H9 (cell line): ENCODE measurements around the gene ENOX1. TPM values are rescaled to one million over a fixed set of nuclear protein-coding genes. Genes with fewer than 3 reads are reported as not detected.

Source experiments
- DNase-seq: peaks from one replicate; pipeline ENCODE4 v3.0.0-alpha.2; 2017
- H2AFZ ChIP-seq: one replicate; pipeline ENCODE4 v1.6.1; 2013; ENCODE audit warnings: mild to moderate bottlenecking, low read length, control low read depth, moderate library complexity
- H2AK5ac ChIP-seq: 2 replicates; pipeline ENCODE4 v1.6.1; 2013; ENCODE audit warnings: low read length, control low read depth, mixed read lengths; ENCODE audit not compliant: insufficient read length
- H2BK120ac ChIP-seq: one replicate; pipeline ENCODE4 v1.6.1; 2013; ENCODE audit warnings: low read depth, mild to moderate bottlenecking, low read length, control low read depth, inconsistent platforms; ENCODE audit not compliant: poor library complexity, severe bottlenecking
- H2BK12ac ChIP-seq: 2 replicates; pipeline ENCODE4 v1.6.1; 2013; ENCODE audit warnings: low read length, control low read depth, mixed read lengths, low read depth; ENCODE audit not compliant: insufficient read length
- H2BK15ac ChIP-seq: 2 replicates; pipeline ENCODE4 v1.6.1; 2013; ENCODE audit warnings: low read depth, low read length, control low read depth
- H2BK20ac ChIP-seq: one replicate; pipeline ENCODE4 v1.6.1; 2013; ENCODE audit warnings: low read depth, mild to moderate bottlenecking, low read length, control low read depth, inconsistent platforms; ENCODE audit not compliant: poor library complexity, severe bottlenecking
- H2BK5ac ChIP-seq: 2 replicates; pipeline ENCODE4 v1.6.1; 2013; ENCODE audit warnings: low read length, control low read depth, mixed read lengths; ENCODE audit not compliant: insufficient read length
- H3K14ac ChIP-seq: 2 replicates; pipeline ENCODE4 v1.6.1; 2013; ENCODE audit warnings: low read length, control low read depth; ENCODE audit not compliant: insufficient read depth
- H3K18ac ChIP-seq: 2 replicates; pipeline ENCODE4 v1.6.1; 2013; ENCODE audit warnings: low read depth, mild to moderate bottlenecking, mixed read lengths, low read length, control low read depth; ENCODE audit not compliant: insufficient read length
- H3K23ac ChIP-seq: 2 replicates; pipeline ENCODE4 v1.6.1; 2013; ENCODE audit warnings: low read length, control low read depth, mixed read lengths, low read depth; ENCODE audit not compliant: insufficient read length
- H3K23me2 ChIP-seq: 2 replicates; pipeline ENCODE4 v1.6.1; 2013; ENCODE audit warnings: low read depth, mild to moderate bottlenecking, mixed read lengths, low read length, control low read depth; ENCODE audit not compliant: insufficient read length, poor library complexity, severe bottlenecking
- H3K27ac ChIP-seq: 2 replicates; pipeline ENCODE4 v1.5.1; 2013; ENCODE audit warnings: low read length, control low read depth, mixed read lengths, low read depth; ENCODE audit not compliant: insufficient read length
- H3K27me3 ChIP-seq: 2 replicates; pipeline ENCODE4 v1.6.1; 2013; ENCODE audit warnings: low read length, control low read depth, inconsistent platforms; ENCODE audit not compliant: insufficient read depth
- H3K4ac ChIP-seq: 2 replicates; pipeline ENCODE4 v1.6.1; 2013; ENCODE audit warnings: low read depth, mild to moderate bottlenecking, control low read depth, inconsistent platforms, low read length, moderate library complexity
- H3K4me1 ChIP-seq: 2 replicates; pipeline ENCODE4 v1.6.1; 2013; ENCODE audit warnings: low read length, control low read depth, inconsistent platforms; ENCODE audit not compliant: insufficient read depth
- H3K4me2 ChIP-seq: 2 replicates; pipeline ENCODE4 v1.6.1; 2013; ENCODE audit warnings: low read length, control low read depth, mixed read lengths; ENCODE audit not compliant: insufficient read length, insufficient read depth
- H3K56ac ChIP-seq: 2 replicates; pipeline ENCODE4 v1.6.1; 2013; ENCODE audit warnings: low read depth, mild to moderate bottlenecking, mixed read lengths, low read length, control low read depth; ENCODE audit not compliant: insufficient read length
- H3K79me1 ChIP-seq: 2 replicates; pipeline ENCODE4 v1.6.1; 2013; ENCODE audit warnings: low read depth, mild to moderate bottlenecking, moderate library complexity, low read length, control low read depth, inconsistent platforms; ENCODE audit not compliant: insufficient read depth, poor library complexity, severe bottlenecking
- H3K79me2 ChIP-seq: 2 replicates; pipeline ENCODE4 v1.6.1; 2013; ENCODE audit warnings: low read length, control low read depth, inconsistent platforms; ENCODE audit not compliant: insufficient read depth
- H3K9ac ChIP-seq: 2 replicates; pipeline ENCODE4 v1.6.1; 2013; ENCODE audit warnings: low read length, control low read depth, mixed read lengths; ENCODE audit not compliant: insufficient read length; ENCODE audit errors: extremely low read depth
- H3K9me3 ChIP-seq: one replicate; pipeline ENCODE4 v1.6.1; 2013; ENCODE audit warnings: low read depth, low read length, inconsistent platforms; ENCODE audit not compliant: control insufficient read depth
- H3T11ph ChIP-seq: one replicate; pipeline ENCODE4 v1.6.1; 2013; ENCODE audit warnings: mild to moderate bottlenecking, low read length, control low read depth, inconsistent platforms
- H4K20me1 ChIP-seq: one replicate; pipeline ENCODE4 v1.6.1; 2013; ENCODE audit not compliant: control insufficient read depth, insufficient read length, insufficient read depth
- H4K5ac ChIP-seq: 2 replicates; pipeline ENCODE4 v1.6.1; 2013; ENCODE audit warnings: low read depth, mild to moderate bottlenecking, mixed read lengths, low read length, control low read depth; ENCODE audit not compliant: insufficient read length
- H4K8ac ChIP-seq: replicated peaks from 2 replicates; pipeline ENCODE4 v1.6.1; 2013; ENCODE audit warnings: low read length, control low read depth, mixed read lengths, low read depth; ENCODE audit not compliant: insufficient read length
- H4K91ac ChIP-seq: 2 replicates; pipeline ENCODE4 v1.6.1; 2013; ENCODE audit warnings: low read depth, mild to moderate bottlenecking, moderate library complexity, mixed read lengths, low read length, control low read depth; ENCODE audit not compliant: insufficient read length
- H3K27ac Mint-ChIP-seq, 3 experiments: 2 replicates in 2 of 3; 3 replicates in 1 of 3; pipeline ENCODE4 v1.8.0; 2020 to 2021; ENCODE audit warnings: mixed read lengths in 3 of 3, mild to moderate bottlenecking in 1 of 3, moderate library complexity in 1 of 3
- H3K27me3 Mint-ChIP-seq: 2 replicates; pipeline ENCODE4 v1.8.0; 2021; ENCODE audit warnings: low read depth, mild to moderate bottlenecking, moderate library complexity, mixed read lengths
- H3K36me3 Mint-ChIP-seq, 3 experiments: 2 replicates in 2 of 3; 3 replicates in 1 of 3; pipeline ENCODE4 v1.8.0; 2020 to 2021; ENCODE audit warnings: low read depth in 3 of 3, mixed read lengths in 3 of 3; ENCODE audit not compliant: insufficient read depth in 1 of 3
- H3K4me1 Mint-ChIP-seq, 2 experiments: 2 replicates each; pipeline ENCODE4 v1.8.0; 2020; ENCODE audit warnings: mixed read lengths in 2 of 2
- H3K4me3 Mint-ChIP-seq, 2 experiments: 2 replicates in 1 of 2; 3 replicates in 1 of 2; pipeline ENCODE4 v1.8.0; 2020 to 2021; ENCODE audit warnings: mild to moderate bottlenecking in 2 of 2, mixed read lengths in 2 of 2, moderate library complexity in 1 of 2
- H3K9me3 Mint-ChIP-seq, 2 experiments: 2 replicates in 1 of 2; 3 replicates in 1 of 2; pipeline ENCODE4 v1.8.0; 2020; ENCODE audit warnings: mild to moderate bottlenecking in 2 of 2, mixed read lengths in 2 of 2, moderate library complexity in 1 of 2
- WGBS: extraction: QIAGEN DNeasy Blood & Tissue Kit; methylation state at CpG from one replicate; pipeline ENCODE4 v1.1.7; 2013; ENCODE audit warnings: missing lambda C conversion rate, low lambda C conversion rate, mixed read lengths; ENCODE audit not compliant: insufficient read length; ENCODE audit errors: extremely low coverage; 5-methylcytosine and 5-hydroxymethylcytosine counted together
- total RNA-seq: library from RNA; stranded (reverse); gene quantifications from 2 replicates; pipeline ENCODE4 v1.2.1, GENCODE V29; 2021
- TF ChIP-seq, protein P1 (sequence below): fragments of 200-600 bp; sonication (generic); conservative IDR thresholded peaks from 3 replicates; pipeline ENCODE4 v1.8.0; 2021; ENCODE audit warnings: antibody characterized with exemption, mild to moderate bottlenecking

Gene ENOX1
- total RNA-seq, 1 experiment from 2014 or later: 0.24 TPM

DNA sequence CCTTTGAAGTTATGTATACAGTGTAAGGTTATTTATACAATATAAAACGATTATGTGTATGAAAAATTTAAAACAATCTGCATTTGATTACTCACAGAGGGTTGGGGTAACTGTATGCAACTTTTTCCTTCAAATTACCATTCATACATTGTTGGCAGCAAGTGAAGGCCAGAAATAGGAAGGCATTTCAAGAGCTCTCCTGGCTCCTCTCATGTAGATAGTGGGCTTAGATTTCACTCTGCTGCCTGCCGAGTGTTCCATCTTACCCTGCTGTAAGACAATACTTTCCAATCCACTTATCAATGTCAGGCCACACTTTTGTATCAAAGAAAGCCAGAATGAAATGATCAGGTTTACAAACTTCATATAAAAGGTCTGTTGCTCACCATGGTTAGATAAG is 518.1 kb downstream of the ENOX1 start:
- Histone ChIP-seq H3K4me2 (no peak overlapping the region), H3K27me3 (no peaks in the 10 kb centered on the region), H3K4me1 (peaks cover 6% of the 10 kb centered on the region; the same call in 1 of the 2 replicates), H2BK15ac (no peak overlapping the region), H4K8ac (no peak overlapping the region), H3K23ac (no peak overlapping the region), H3K79me2 (no peaks in the 10 kb centered on the region), H2BK5ac (no peak overlapping the region), H2BK120ac (no peak overlapping the region), H4K5ac (no peak overlapping the region), H4K91ac (no peak overlapping the region), H2AFZ (no peak overlapping the region), H2BK20ac (no peak overlapping the region), H3K9ac (no peak overlapping the region), H3K9me3 (no peaks in the 10 kb centered on the region), H2BK12ac (no peak overlapping the region), H4K20me1 (no peaks in the 10 kb centered on the region), H3K79me1 (no peaks in the 10 kb centered on the region), H3K56ac (no peak overlapping the region), H3K14ac (no peak overlapping the region), H3T11ph (no peak overlapping the region), H3K23me2 (no peaks in the 10 kb centered on the region), H3K4ac (no peak overlapping the region), H3K18ac (no peak overlapping the region), H2AK5ac (no peak overlapping the region), H3K27ac (no peak overlapping the region)
- WGBS: no CpG with 5 or more reads among the region's 2 CpGs
- DNase-seq: no peak
- H3K27ac Mint-ChIP-seq: no peak overlapping the region; a peak in 1 of 7 replicates
- H3K9me3 Mint-ChIP-seq: no peaks in the 10 kb centered on the region
- no peak overlapping the region for H3K4me3 Mint-ChIP-seq
- no peaks in the 10 kb centered on the region for H3K36me3 Mint-ChIP-seq
- H3K27me3 Mint-ChIP-seq: no peaks in the 10 kb centered on the region
- TF ChIP-seq, protein P1, sequence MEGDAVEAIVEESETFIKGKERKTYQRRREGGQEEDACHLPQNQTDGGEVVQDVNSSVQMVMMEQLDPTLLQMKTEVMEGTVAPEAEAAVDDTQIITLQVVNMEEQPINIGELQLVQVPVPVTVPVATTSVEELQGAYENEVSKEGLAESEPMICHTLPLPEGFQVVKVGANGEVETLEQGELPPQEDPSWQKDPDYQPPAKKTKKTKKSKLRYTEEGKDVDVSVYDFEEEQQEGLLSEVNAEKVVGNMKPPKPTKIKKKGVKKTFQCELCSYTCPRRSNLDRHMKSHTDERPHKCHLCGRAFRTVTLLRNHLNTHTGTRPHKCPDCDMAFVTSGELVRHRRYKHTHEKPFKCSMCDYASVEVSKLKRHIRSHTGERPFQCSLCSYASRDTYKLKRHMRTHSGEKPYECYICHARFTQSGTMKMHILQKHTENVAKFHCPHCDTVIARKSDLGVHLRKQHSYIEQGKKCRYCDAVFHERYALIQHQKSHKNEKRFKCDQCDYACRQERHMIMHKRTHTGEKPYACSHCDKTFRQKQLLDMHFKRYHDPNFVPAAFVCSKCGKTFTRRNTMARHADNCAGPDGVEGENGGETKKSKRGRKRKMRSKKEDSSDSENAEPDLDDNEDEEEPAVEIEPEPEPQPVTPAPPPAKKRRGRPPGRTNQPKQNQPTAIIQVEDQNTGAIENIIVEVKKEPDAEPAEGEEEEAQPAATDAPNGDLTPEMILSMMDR: no peak
- H3K4me1 Mint-ChIP-seq: peaks cover 24 to 25% of the 10 kb centered on the region in 2 experiments
